ENCODE results near the gene MYO15A. TPM values are rescaled to one million over a fixed set of nuclear protein-coding genes. Genes with fewer than 3 reads are reported as not detected.

Gene MYO15A, protein sequence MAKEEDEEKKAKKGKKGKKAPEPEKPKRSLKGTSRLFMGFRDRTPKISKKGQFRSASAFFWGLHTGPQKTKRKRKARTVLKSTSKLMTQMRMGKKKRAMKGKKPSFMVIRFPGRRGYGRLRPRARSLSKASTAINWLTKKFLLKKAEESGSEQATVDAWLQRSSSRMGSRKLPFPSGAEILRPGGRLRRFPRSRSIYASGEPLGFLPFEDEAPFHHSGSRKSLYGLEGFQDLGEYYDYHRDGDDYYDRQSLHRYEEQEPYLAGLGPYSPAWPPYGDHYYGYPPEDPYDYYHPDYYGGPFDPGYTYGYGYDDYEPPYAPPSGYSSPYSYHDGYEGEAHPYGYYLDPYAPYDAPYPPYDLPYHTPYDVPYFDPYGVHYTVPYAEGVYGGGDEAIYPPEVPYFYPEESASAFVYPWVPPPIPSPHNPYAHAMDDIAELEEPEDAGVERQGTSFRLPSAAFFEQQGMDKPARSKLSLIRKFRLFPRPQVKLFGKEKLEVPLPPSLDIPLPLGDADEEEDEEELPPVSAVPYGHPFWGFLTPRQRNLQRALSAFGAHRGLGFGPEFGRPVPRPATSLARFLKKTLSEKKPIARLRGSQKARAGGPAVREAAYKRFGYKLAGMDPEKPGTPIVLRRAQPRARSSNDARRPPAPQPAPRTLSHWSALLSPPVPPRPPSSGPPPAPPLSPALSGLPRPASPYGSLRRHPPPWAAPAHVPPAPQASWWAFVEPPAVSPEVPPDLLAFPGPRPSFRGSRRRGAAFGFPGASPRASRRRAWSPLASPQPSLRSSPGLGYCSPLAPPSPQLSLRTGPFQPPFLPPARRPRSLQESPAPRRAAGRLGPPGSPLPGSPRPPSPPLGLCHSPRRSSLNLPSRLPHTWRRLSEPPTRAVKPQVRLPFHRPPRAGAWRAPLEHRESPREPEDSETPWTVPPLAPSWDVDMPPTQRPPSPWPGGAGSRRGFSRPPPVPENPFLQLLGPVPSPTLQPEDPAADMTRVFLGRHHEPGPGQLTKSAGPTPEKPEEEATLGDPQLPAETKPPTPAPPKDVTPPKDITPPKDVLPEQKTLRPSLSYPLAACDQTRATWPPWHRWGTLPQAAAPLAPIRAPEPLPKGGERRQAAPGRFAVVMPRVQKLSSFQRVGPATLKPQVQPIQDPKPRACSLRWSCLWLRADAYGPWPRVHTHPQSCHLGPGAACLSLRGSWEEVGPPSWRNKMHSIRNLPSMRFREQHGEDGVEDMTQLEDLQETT (N-terminal part only)
- 0.31 to 0.52 TPM in 2 of 3 replicates, not detected in the other for total RNA-seq
- long read RNA-seq = 0 reads

- Mint-ChIP-seq H3K9me3 (ENCODE audit: low read depth) (no peaks in the 10 kb centered on the region), H3K4me3 (ENCODE audit: unreplicated experiment) (no peak within 1 kb of the TSS)
Observed at GRCh38 chr17:18108401-18109312, at the start of gene MYO15A. Gene MYO15A (plus strand): TSS chr17:18108756. CDS start chr17:18118801, 10,045 bp downstream.

GRCh38 chr17:18059283-18059682, 49.3 kb upstream of the MYO15A start:
- Mint-ChIP-seq H3K9me3 (ENCODE audit: low read depth) (no peaks in the 10 kb centered on the region), H3K4me1 (ENCODE audit: low read depth) (no peaks in the 10 kb centered on the region), H3K27ac (ENCODE audit: unreplicated experiment) (no peak overlapping the region), H3K27me3 (ENCODE audit: low read depth) (no peaks in the 10 kb centered on the region), H3K4me3 (ENCODE audit: unreplicated experiment) (no peak overlapping the region), H3K36me3 (ENCODE audit: low read depth) (peaks cover 29% of the 10 kb centered on the region)
- no peak for DNase-seq (ENCODE audit: low spot score)
- no peak for TF ChIP-seq CTCF (IDR thresholded peaks at IDR 0.05)

More at GRCh38 chr17:18108401-18109312, at the start of gene MYO15A:
- no peak for TF ChIP-seq CTCF (IDR thresholded peaks at IDR 0.05)
- no peak within 1 kb of the TSS for H3K27ac Mint-ChIP-seq (ENCODE audit: unreplicated experiment)
- H3K36me3 Mint-ChIP-seq (ENCODE audit: low read depth) = peaks cover 4% of the 10 kb centered on the region
- H3K27me3 Mint-ChIP-seq (ENCODE audit: low read depth) = no peaks in the 10 kb centered on the region
- DNase-seq (ENCODE audit: low spot score) = no peak
- H3K4me1 Mint-ChIP-seq (ENCODE audit: low read depth) = no peaks in the 10 kb centered on the region

DNA sequence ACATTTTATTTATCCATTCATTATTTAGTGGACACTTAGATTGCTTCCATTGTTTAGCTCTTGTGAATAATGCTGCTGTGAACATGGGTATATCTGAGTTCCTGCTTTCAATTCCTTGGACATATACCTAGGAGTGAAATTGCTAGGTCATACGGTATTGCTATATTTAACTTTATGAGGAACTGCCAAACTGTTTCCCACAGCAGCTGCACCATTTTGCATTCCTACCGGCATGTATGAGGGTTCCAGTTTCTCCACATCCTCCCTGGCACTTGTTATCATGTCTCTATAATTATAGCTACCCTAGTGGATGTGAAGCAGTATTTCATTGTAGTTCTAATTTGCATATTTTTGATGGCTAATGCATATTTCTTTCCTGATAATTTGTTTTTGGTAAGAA, 44.5 kb upstream of the MYO15A start:
- DNase-seq (ENCODE audit: low spot score) = no peak
- H3K27ac Mint-ChIP-seq (ENCODE audit: unreplicated experiment) = no peak overlapping the region
- no peaks in the 10 kb centered on the region for H3K27me3 Mint-ChIP-seq (ENCODE audit: low read depth)
- H3K4me1 Mint-ChIP-seq (ENCODE audit: low read depth) = no peaks in the 10 kb centered on the region
- H3K4me3 Mint-ChIP-seq (ENCODE audit: unreplicated experiment) = no peak overlapping the region
- no peaks in the 10 kb centered on the region for H3K9me3 Mint-ChIP-seq (ENCODE audit: low read depth)
- peaks cover 27% of the 10 kb centered on the region for H3K36me3 Mint-ChIP-seq (ENCODE audit: low read depth)
- TF ChIP-seq CTCF (IDR thresholded peaks at IDR 0.05) = no peak

DNA sequence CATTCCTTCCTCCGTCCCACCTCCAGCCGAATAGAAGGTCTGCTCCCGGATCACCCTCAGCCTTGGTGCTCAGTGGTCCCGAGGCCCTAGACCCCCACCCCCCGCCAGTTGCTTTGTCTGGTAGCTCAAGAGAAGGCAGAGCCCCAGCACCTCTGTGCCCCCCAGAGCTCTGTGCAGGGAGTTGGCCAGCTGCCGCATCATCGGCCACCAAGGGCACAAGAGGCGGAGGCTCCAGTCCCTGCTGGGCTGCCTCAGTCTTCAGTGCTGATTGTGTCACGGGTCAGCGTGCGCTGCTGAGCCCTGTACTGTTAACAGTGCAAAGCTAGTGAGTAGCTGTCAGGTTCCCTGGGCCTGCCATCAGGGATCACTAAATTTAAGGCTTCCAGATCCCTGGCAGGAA, 43.0 kb upstream of the MYO15A start:
- no peak for TF ChIP-seq CTCF (IDR thresholded peaks at IDR 0.05)
- Mint-ChIP-seq H3K36me3 (ENCODE audit: low read depth) (peaks cover 24% of the 10 kb centered on the region), H3K9me3 (ENCODE audit: low read depth) (no peaks in the 10 kb centered on the region), H3K27me3 (ENCODE audit: low read depth) (no peaks in the 10 kb centered on the region), H3K27ac (ENCODE audit: unreplicated experiment) (no peak overlapping the region), H3K4me3 (ENCODE audit: unreplicated experiment) (no peak overlapping the region), H3K4me1 (ENCODE audit: low read depth) (peaks cover 7% of the 10 kb centered on the region)
- no peak for DNase-seq (ENCODE audit: low spot score)

Data from chondrocyte (in vitro differentiated cells).